Stimulated activated CD8-positive, alpha-beta memory T cell treated with anti-CD3 and anti-CD28 coated beads, Interleukin-15, amount 100 ng/mL, for 24 hours (primary cell): Measurements from ENCODE around the gene MARVELD3.
"Not testable (repeated sequence)": the region's sequence is repeated elsewhere in the genome, so short reads cannot be mapped to it uniquely, and the experiment has no call there.

ENCODE experiments used
- DNase-seq: peaks from one replicate; pipeline ENCODE4 v3.0.0-alpha.2; 2020; ENCODE audit warnings: low read depth

MARVELD3 gene

DNA sequence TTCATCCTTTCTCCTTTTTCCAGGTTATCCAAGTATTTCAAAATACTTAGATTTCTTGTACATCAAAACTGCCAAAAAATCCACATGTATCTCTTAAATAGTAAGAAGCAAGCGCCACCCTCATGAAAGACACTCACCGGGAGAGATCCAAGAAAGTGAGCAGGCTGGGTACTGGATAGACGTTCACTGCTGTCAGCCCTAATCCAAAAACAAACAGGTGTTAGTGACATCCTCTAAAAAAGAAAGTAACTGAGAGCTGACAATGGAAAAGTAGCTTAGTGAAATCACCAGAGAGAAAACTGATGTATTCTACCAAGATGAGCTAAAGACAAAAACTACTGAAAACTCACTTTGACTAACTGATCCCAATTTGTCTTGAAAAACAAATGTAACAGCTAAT, 46.1 kb downstream of the MARVELD3 start:
- no peak for DNase-seq

DNA sequence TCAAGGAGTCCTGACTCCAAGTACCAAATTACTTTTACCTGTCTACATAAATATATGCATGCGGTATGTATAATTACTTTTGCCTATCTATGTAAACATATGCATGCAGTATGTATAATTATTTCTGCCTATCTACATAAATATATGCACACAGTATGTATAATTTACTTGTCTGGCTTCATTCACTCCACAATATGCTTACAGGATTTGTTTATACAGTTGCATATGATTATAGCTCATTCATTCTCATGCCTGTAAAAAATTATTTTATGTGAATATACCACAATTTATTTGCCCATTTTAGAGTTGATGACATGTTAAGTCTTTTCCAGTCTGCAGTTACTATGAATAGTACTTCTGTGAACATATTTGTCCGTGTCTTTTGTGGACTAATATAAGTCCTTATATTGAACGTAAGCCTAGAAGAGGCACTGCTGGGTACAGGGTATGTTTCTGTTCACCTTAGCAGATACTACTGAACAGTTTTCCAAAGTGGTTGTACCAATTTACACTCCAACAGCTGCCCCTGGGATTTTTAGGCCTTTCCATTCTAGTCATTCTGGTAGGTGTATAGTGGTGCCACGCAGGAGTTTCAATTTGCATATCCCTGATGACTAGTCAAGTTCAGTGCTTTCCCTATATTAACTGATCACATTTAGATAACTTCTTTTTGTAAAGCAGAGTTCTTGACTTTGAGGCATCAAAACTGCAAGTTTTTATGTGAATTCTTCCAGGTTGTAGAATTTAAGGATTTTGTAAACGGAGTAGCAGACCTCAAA, 47.0 kb downstream of the MARVELD3 start:
- DNase-seq = no peak

DNA sequence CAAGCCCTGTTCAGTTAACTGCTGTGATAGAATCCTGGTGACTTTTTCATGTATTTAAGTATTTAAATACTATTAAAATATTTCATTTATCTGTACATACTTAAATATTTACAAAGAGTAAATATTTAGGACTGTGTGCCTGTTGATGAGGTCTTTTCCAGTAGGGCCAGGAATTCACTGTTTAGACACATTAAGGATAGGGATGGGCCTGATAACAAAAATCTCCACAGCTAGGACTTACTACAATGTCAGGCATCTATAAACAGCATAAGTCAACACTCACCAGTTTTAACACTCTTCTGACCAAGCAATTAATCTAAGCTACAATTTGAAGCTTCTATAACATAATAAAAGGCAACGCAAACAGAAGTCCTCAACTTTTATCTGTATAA, 47.6 kb downstream of the MARVELD3 start:
- no peak for DNase-seq

DNA sequence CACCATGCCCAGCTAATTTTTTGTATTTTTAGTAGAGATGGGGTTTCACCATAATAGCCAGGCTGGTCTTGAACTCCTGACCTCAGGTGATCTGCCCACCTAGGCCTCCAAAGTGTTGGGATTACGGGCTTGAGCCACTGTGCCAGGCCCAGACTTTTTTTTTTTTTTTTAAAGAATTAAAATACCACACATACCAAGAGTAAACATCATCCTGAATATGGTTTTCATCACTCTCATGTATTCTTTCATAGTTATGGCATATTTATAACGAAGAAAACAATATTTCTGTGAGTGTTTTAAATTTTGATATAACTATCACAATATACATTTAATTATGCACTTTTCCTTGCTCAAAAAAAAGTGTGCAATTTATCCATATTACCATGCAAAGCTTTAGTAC, 48.2 kb downstream of the MARVELD3 start:
- DNase-seq = no peak

DNA sequence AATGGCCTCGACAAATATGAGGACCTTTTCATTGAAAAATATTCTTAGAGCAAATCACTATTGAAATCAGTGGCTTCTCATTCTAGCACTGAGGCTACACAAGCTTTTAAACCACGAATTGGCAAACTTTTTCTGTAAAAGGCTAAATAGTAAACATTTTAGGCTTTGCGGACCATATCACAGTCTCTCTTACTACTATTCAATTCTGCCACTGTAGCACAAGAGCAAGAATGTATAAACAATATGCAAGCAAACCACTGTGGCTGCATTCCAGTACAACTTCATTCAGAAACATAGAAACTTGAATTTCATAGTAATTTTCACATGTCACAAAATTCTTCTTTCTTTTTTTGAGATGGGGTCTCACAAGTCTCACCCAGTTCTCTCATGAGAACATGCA, 49.4 kb downstream of the MARVELD3 start:
- DNase-seq = no peak

DNA sequence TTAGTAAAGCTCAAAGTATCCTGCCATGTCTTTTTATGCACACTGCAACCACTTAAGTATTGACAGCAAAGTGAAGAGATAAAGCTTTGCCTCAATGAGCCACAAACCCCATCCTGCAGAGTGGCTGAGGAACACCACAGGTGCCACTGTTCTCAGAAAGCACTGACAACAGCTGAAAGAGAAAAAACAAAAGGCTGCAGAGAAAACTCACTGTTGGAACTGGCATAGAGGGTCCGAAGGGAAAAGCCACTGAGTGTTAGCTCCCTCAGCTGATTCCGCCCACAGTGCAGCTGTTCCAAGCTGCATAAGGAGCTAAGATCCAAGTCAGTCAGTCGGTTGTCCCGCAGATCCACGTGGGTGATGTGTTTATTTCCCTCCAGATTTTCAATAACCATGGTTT, 50.3 kb downstream of the MARVELD3 start:
- no peak for DNase-seq

DNA sequence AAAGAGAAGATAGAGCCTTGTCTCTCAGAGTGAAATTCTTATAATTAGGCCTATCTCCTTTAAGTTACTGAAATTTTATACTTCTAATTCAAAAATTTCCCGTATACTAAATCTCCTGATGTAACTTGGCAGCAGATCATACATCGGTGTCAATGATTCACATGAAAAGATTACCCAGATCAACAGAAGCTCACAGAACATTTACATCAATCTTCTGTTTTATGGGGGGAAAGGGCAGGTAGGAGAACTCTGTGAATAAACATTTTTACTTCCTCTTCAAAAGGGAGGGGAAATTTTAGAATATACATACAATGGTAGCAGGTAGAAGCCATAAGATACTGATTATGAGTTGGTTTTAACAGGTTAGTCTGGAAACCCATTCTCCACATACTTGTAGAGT, 55.4 kb downstream of the MARVELD3 start:
- DNase-seq = no peak

DNA sequence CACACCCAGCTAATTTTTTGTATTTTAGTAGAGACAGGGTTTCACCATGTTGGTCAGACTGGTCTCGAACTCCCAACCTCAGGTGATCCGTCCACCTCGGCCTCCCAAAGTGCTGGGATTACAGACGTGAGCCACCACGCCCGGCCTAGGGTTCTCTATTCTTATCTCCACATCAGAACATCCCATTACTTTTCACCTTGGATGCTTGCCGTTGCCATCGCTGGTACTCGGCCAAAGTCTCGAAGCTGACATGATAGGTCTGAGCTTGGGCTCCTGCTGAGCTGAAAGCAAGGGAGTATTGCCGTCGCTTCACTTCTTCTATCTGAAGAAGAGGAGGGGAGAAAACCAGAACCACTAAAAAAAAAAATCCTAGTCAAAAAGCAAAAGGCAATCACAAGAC, 58.3 kb downstream of the MARVELD3 start:
- DNase-seq = not testable (repeated sequence)
